Amygdala (tissue), 56 donors: ENCODE results near the gene HSF2BP.
A peak's percentile ranks its signal among the peaks of the same experiment; 100 is the strongest.
"Not testable (repeated sequence)": the region's sequence is repeated elsewhere in the genome, so short reads cannot be mapped to it uniquely, and the experiment has no call there.

Source experiments
- DNase-seq, 56 donors: peaks; one replicate each; lab custom pipeline; 2025; lab: John Stamatoyannopoulos, UW

The HSF2BP gene

DNA sequence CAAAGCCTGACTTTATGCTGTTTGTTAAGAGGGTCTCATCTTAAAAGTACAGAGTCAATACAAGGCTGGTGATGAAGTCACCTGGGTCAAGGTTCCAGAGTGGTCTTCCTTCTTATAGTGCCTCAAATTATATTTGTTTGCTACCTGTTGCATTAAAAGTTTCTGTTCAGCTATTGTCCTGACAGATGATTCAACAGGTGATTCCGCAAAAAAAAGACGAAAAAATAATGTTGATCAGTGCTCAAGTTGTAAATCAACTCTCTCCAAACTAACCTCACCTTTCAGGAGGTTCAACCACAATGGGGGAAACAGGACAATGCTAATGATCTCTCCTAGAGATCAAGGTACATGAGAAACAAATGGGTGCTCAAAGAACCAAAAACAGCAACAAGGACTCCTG is 35.7 kb downstream of the HSF2BP start:
- no peak for DNase-seq

DNA sequence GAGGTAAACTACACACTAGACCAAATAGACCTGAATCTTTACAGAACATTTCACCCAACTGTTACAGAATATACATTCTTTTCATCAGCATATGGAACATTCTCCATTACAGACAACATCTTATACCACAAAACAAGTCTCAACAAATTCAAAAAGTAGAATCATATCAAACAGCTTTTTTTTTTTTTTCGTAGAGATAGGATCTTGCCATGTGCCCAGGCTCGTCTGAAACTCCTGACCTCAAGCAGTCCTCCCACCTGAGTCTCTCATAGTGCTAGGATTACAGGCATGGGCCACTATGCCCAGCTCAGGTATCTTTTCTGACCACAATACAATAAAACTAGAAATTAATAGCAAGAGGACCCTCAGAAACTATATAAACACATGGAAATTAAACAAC is 36.5 kb downstream of the HSF2BP start:
- DNase-seq = no peak

DNA sequence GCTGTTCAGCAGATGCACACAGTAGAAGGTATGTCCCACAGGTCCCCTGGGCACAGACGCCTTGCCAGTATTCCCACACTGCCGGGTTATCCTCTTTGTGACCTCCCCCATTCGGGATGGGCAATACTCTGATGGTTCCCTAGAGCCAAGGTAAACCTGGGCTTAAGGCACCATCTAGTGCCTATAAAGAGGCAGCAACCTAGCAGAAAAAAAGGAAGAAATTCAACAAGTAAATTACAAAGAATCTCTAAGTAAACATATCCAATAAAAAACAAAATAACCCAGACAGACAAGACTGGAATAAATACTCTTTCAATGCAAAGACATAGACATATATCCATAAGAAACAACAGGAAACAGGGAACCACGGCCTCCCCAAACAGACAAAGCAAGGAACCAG is 39.4 kb downstream of the HSF2BP start:
- no peak for DNase-seq

DNA sequence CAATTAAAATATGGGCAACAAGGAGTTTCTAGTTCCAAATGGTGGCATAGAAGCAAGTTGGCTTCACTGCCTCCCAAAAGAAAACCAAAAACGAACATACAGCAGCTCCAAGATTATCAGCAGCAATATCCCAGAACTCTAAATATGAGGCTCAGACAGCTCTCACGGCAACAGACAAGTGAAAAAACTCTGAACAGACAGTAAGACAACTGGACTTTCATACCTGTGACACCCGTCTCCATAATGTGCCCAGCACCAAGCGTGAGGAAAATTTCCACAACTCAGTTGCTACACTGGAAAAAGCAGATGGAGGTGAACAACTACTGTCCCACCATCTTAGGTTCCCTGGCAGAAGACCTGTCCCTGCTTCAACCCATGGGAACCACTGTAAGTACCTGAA is 39.9 kb downstream of the HSF2BP start:
- DNase-seq = no peak

DNA sequence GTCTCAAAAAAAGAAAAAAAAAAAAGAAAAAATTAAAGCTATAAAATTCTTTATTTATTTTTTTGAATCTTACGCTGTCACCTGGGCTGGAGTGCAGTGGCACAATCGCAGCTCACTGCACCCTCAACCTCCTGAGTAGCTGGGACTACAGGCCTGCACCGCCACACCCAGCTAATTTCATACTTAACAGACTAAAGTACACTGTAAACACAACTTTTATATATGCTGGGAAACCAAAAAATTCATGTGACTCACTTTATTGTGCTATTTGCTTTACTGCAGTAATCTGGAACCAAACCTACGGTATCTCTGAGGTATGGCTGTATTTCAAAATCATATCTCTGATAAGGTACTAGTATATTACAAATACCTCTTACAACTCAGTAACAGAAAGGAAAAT is 40.3 kb downstream of the HSF2BP start:
- no peak for DNase-seq

DNA sequence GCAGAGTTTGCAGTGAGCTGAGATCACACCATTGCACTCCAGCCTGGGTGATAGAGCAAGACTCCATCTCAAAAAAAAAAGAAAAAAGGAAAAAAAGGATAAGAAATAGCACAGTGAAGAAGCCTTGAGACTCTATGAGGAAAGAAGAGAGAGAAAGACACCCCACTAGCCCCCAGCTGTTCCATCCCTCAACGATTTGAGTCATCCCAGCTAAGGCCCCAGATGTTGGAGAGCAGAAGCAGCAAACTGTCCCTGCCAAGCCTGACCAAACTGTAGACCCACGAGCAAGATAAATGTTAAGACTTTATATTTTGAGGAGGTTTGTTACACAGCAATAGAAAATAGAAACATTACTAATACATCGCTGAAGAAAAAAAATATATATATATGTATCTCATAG is 42.4 kb downstream of the HSF2BP start:
- DNase-seq = not testable (repeated sequence)

DNA sequence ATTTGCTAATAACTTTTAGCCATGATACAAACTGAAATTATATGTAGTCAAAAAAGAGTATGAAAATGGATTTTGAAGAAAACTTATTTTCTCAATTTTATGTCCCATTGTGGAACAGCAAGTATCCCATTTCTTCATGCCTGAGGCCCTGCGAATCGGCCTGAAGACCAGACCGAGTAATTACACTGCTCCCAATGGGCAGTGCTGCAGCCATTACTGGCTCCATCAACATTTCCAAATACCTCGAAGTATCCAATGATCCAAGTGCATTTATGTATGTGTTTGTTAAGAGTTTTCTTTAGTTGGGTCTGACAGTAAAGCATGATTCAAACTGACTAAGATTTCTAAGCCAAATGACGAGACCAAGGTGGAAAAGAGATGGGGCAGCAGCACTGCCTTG is 44.4 kb downstream of the HSF2BP start:
- no peak for DNase-seq

DNA sequence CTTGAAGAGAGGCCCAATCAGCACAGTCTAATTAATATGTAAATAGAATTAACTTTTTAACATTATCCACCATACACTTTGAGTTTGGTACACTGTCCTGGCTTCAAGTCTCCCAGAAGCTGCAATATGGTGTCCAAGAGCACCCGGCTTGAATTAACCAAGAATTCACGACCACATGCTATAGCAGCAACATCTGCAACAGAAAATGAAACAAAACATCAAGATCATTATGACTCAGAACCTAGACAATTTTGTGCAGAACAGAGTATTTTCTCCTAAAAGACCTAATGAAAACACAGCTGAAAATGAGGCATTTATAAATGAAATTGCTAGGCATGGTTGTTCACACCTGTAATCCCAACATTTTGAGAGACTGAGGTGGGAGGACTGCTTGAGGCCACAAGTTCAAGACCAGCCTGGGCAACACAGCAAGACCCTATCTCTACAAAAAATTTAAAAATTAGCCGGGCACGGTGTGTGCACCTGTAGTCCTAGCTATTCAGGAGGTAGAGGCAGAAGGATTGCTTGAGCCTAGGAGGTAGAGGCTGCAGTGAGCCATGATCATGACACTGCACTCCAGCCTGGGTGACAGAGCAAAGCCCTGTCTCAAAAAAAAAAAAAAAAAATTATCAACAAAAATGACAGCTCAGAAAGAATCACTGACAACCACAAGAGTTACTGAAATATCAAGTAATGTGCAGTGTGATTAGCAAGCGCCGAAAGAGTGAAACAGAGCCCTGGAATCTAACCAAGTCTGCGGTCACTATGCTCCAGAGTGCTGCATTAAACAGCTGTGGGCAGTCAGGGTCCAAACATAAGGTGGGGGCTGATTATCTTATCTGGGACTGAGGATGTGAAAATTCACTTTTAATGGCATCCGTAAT is 45.3 kb downstream of the HSF2BP start:
- no peak for DNase-seq

DNA sequence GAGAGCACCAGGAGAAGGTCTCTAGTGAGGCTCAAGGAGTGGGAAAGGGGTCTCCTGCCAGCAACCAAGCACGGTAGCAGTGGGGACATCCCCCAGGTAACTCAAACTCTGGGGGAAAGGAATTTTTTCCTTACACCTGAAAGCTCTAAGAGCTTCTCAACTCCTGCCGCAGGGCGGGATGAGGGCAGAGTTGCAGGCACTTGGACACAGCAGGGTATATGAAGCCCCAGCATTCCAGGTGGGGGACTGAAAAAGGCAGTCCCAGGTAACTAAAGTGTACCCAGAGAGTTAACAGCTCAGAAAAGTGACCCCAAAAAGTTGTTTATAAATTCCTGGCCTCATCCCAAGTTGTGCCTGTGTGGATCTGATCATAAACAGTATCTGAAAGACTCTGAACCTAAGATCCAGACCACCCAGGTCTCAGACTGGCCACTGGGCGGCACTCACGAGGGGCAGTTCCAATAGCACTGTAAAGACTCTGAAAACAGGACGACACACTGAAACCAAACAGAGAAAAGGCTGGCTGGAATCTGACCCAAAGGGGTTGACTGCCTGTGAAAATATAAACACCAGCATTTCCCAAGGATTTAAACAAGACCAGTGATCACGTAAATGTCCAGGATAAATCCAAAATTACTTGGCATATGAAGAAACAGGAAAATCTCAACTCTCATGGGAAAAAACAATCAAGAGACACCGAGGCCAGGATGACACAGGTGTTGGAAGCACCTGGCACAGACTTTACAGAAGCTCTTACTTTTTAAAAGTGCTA is 47.5 kb downstream of the HSF2BP start:
- peak in 15 of 56 donors; percentile 1 to 48 (median 13) for DNase-seq

DNA sequence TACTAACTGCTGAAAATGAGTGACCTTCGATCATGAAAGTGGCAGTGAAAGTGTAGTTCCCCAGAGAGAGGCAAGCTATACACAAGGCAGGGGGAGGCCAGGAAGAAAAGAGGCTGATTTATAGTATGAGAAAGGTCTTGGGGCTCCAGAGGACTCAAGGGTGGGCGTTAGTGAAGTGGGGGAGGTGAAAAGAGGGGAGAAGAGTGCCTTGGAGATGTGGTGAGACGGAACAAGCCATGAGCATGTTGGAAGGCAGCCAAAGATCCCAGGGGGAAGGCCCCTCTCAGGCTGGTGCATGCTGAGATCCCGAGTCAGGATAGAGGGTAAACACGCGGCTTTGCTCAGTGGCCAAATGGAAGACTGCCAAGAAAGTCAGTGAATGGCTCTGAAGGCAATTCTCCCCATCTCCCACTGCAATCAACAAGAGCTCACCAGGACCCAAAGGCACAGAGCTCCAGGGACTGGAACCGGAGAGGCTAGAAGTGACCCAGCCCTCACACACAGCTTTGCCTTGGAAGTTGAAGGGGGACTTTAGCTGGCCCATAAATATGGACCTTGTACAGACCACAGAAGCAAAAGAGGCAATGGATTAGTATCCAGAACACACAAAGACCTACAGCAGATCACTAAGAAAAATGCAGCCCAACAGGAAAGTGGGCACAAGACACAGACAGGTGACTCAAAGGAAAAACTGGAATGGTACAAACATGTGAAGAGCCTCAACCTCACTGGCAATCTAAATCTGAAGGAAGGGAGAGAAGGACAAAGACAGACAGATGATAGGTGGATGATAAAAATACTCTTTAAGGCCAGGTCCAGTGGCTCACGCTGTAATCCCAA is 49.6 kb downstream of the HSF2BP start:
- DNase-seq = peak in 1 of 56 donors; percentile 65

DNA sequence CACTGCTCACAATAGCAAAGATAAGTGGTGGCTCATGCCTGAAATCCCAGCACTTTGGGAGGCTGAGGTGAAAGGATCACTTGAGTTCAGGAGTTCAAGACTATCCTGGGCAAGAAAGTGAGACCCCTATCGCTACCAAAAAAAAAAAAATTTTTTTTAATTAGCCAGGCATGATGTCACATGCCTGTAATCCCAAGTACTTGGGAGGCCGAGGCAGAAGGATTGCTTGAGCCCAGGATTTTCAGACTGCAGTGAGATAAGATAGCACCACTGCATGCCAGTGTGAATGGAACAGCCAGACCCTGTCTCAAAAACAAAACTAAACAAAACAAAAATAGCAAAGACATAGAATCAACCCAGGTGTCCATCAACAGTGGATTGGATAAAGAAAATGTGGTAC is 50.6 kb downstream of the HSF2BP start:
- DNase-seq = no peak

DNA sequence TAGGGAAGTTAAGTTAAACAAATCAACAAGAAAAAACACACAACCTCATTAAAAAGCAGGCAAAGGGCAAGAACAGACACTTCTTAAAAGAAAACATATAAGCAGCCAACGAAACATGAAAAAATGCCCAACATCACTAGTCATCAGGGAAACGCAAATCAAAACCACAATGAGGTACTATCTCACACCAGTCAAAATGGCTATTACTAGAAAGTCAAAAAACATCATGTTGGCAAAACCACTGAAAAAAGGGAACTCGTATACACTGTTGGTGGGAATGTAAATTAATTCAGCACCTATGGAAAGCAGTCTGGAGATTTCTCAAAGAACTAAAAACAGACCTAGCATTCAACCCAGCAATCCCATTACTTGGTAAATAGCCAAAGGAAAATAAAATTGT is 51.1 kb downstream of the HSF2BP start:
- no peak for DNase-seq

DNA sequence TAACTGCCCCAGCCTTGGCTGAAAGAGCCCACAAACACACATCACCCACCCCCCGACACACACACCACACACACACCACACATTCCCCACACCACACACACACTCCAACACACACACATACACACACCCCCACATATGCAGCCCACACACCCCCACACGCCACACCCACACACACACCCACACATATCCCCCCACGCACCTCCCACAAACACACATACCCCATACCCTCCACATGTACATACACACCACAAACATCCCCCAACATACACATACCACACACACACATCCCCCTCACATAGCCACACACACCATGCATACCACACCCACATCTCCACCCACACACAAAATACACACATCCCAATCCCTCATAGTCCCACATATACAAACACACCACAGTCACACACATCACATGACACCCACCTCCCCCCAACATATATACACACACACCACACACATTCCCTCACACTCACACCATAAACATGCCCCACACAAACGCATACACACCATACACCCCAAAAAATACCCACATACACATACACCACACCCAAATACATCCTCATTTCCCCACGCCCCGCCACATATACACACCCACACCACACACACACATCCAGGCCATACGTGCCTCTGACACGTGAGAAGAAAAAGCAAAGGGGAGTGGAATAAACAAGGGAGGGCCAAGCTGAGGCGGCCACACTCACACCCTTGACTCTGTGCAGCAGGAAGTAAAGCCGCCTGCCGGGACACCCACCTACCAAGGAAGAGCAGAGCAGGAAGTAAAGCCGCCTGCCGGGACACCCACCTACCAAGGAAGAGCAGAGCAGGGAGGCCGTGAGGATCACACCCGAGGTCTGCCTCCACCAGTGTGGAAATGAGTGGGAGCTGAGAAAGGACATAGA is 53.7 kb downstream of the HSF2BP start:
- DNase-seq = no peak

DNA sequence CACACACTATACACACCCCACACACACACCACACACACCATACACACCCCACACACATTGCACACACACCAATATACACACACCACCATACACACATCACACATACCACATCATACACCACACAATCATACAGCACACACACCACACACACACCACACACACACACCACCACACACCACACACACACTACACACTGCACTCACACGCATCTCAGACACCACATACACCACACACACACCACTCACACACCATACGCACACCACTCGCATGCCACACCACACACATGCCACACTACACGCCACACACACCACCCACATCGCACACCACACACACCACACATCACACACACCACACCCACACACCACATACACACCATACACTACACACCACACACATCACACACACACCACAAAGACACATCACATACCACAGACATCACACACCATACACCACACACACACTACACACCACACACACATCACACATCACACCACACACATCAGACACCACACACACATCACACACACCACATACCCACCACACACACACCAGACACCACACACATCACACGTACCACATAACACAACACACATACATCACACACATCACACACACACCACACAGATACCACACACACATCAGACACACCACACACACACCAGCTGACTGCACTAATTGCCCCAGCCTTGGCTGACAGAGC is 54.6 kb downstream of the HSF2BP start:
- no peak for DNase-seq

DNA sequence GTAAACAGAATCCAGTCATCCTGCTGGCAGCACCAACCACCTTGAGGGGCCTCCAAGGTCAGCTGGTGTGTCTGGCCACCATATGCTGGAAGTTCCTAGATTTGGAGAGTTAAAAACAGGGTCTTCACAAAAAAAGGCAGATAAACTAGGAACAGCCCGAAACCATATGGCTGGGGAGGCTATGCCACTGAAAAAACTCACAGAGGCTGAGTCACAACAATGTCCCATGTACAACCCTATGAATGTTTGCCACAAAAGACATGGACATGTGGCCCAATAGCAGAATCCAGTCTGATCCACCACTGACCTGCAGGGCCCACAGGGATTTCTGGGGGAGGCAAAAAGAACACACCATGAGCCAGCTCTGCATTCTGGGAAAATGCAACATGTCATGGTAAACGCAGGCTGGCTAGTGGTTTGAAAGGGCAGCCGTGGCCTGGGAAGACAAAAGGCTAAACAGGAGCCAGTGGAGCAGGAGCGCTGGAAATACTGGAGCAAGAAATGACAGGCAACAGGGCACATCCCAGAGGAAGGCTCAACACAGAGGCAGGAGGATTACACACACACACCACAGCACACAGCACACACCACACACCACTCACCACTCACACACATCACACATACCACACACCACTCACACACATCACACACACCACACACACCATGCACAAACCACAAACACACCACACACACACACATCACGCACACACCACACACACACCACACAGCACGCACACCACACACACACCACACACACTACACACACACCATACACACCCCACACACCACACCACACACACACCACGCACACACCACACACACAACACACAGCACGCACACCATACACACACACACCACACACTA is 55.4 kb downstream of the HSF2BP start:
- DNase-seq = no peak

DNA sequence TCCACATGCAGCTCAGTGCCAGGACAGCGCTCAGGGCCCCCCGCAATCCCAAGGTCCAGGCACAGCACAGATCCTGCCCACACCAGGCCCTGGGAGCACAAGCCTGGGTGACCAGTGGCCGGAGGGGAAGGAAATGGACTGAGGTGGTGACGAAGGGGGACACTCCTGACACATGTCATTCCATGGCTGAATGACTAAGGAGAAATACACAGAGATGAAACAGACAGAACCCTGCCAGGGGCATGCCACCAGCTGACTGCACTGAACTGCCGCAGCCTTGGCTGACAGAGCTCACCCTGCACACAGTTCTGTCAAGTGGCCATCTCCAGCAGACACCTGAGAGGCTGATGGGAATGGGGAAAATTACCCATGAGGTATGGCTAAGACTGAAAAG is 56.1 kb downstream of the HSF2BP start:
- DNase-seq = no peak

DNA sequence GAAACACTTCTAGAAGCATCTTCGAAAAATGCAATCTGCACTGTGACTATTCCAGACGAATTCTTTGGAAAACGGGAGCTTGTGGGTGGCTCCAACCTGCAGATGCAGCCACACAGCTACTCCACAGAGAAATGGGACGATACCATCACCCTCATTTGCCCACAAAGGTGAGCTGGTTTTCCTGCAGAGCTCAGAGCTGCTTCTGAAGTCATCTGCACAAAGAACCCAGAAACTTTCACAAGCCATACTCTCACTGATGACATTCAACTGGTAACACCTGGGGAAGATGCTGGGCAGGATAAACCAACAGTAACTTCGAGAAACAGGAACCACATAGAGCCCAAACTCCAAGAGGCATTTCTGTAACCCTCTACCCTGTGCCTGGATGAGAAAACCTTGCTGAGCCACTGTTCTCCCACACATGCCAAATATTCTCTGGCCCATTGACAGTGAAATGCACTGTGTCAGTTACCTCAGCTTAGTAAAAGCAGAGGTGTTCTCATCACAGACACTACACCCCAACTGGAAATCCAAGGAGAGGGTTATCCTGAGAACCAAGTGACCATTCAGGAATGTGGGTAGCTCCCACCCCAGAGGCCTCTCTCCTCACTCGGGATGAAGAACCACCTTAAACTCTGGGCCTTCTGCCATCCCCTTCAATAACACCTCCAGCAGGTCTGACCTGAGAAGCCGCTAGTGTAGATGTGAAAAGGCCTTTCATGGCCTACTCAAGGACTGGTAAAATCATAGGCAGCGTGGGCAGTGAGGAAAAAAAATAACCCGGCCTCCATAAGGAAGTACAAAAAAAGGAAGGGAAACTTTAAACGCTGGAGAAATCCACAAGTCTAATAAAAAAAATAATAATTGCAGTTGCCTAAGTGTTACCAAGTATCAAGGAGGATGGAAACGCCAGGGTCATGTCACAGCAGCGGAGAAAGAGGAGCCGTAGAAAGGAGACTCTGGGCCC is 56.7 kb downstream of the HSF2BP start:
- DNase-seq = no peak
